Skeletal muscle satellite cell (primary cell): Measurements from ENCODE around the gene GPR132.

Experiments
- H3K27me3 ChIP-seq: 2 replicates; pipeline ENCODE4 v1.7.0; 2013; ENCODE audit warnings: low read length; ENCODE audit not compliant: control insufficient read depth, insufficient read depth
- H3K36me3 ChIP-seq: 2 replicates; pipeline ENCODE4 v1.7.0; 2013; ENCODE audit warnings: mild to moderate bottlenecking, control low read depth, low read length; ENCODE audit not compliant: insufficient read depth
- H3K4me1 ChIP-seq: 2 replicates; pipeline ENCODE4 v1.7.0; 2013; ENCODE audit warnings: low read length; ENCODE audit not compliant: control insufficient read depth, insufficient read depth
- H3K4me2 ChIP-seq: 2 replicates; pipeline ENCODE4 v1.7.0; 2013; ENCODE audit warnings: mild to moderate bottlenecking, low read length
- H3K4me3 ChIP-seq: 2 replicates; pipeline ENCODE4 v1.7.0; 2013; ENCODE audit warnings: low read length
- H3K9ac ChIP-seq: 2 replicates; pipeline ENCODE4 v1.7.0; 2013; ENCODE audit warnings: mild to moderate bottlenecking, low read depth, low read length, moderate library complexity
- H3K9me3 ChIP-seq: replicated peaks from 2 replicates; pipeline ENCODE4 v1.7.0; 2013; ENCODE audit warnings: mild to moderate bottlenecking, control low read depth, low read length

GPR132 gene

DNA sequence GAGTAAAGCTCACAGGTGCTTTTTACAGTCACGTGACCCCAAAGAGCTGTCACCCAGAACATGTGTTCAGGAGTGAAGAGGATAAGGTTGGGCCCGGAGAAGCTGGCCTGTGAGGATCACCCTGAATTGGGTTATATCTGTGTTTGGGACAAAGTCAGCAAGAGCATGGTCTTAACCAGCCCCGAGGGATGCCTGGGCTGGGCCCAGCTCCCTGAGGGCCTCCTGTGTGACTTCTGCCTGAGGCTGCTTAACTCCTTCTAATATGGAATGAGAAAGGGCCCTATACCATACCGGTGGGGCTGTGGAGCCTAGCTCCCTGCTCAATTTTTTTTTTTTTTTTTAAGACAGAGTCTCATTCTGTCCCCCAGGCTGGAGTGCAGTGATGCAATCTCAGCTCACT lies 46.8 kb downstream of the GPR132 start:
- no peaks in the 10 kb centered on the region for H3K27me3 ChIP-seq
- peaks cover 66% of the 10 kb centered on the region for H3K4me1 ChIP-seq
- H3K9ac ChIP-seq, result peak overlapping the region; percentile 11
- no peaks in the 10 kb centered on the region for H3K9me3 ChIP-seq
- H3K4me3 ChIP-seq, result peak overlapping the region; percentile 8
- peak overlapping the region; percentile 59 for H3K4me2 ChIP-seq
- H3K36me3 ChIP-seq, result peaks cover 5% of the 10 kb centered on the region

DNA sequence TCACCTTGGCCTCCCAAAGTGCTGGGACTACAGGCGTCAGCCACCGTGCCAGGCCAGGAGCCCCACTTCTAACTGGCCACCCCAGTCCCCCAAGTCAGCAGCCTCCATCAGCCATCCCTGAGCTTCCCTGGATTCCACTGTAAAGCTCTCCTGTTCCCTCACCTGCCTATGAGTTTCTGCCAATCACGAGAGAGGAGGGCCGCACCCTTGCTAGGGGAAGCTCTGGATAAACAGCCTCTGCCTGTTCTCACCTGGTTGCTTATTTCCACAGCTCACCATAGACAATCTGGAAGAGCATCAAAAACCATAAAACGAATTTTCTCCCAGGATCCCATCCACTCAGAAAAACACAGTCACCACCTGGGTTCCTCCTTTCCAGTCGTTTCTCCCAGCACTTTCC lies 49.3 kb downstream of the GPR132 start:
- H3K4me1 ChIP-seq, result peaks cover 64% of the 10 kb centered on the region
- no peak overlapping the region for H3K9ac ChIP-seq
- no peak overlapping the region for H3K4me2 ChIP-seq
- peaks cover 15% of the 10 kb centered on the region for H3K36me3 ChIP-seq
- H3K4me3 ChIP-seq, result no peak overlapping the region
- H3K9me3 ChIP-seq, result no peaks in the 10 kb centered on the region
- H3K27me3 ChIP-seq, result no peaks in the 10 kb centered on the region

DNA sequence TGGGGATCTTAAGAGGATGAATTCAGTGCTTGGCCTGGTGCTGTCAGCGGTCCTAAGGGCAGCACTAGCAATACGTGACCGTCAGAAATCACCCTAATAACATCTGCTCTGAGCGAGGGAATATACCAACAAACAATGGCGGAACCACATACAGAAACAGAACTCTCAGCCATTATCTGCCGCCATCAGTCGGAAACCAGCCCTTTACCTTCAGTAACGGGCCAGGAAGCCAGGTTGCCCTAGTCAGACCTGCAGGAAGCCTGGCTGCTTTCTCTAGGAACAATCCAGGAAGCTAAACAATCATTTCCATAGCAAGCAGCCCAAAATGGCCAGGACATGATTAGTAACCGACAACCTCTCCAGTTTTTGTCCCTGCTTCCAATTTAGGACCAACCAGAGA lies 50.0 kb downstream of the GPR132 start:
- no peak overlapping the region for H3K9ac ChIP-seq

DNA sequence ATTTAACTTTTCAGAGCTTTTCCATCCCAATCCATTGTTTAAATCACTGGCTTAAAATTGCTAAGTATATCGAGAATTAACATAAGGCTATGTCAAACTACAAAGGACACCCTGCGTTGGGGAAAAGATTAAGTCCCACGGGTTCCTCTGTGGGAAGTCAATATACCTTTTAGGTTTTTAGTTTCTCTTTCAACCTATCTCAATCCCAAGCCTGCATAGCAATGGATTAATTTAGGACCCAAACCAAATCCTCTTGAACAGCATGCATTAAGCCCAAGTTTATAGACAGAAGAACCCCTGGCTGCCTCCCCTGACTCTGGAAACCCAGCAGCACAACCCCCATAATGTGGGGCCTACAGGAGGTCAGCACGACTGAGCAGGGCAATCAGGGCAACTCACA lies 50.6 kb downstream of the GPR132 start:
- H3K4me2 ChIP-seq, result peak overlapping the region; percentile 61
- H3K9ac ChIP-seq, result no peak overlapping the region
- H3K36me3 ChIP-seq, result peaks cover 27% of the 10 kb centered on the region
- no peak overlapping the region for H3K4me3 ChIP-seq
- H3K4me1 ChIP-seq, result peaks cover 61% of the 10 kb centered on the region
- no peaks in the 10 kb centered on the region for H3K27me3 ChIP-seq
- H3K9me3 ChIP-seq, result no peaks in the 10 kb centered on the region

More for the DNA sequence above, 50.0 kb downstream of the GPR132 start:
- Histone ChIP-seq H3K4me2 (peak overlapping the region; percentile 61), H3K9me3 (no peaks in the 10 kb centered on the region), H3K4me1 (peaks cover 64% of the 10 kb centered on the region), H3K27me3 (no peaks in the 10 kb centered on the region), H3K4me3 (no peak overlapping the region), H3K36me3 (peaks cover 21% of the 10 kb centered on the region)

DNA sequence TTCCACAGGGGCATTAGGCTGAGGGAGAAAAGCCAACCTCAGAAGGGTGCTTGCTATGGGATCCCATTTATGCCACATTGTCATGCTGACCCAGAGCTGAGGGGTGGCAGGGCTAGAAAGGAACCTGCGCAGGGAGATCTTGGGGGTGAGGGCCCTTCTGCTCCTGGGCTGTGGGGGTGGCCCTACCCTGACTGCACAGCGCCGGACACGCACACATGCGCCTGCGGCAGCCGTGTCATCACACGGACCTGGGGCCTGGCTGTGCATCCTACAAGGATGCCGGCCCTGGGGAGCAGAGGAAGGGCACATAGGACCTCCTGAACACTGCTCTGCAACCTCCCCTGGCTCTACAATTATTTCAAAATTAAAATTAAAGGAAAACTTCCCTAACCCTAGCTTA lies 51.2 kb downstream of the GPR132 start:
- Histone ChIP-seq H3K9ac (no peak overlapping the region), H3K36me3 (peaks cover 33% of the 10 kb centered on the region), H3K27me3 (no peaks in the 10 kb centered on the region), H3K4me3 (no peak overlapping the region), H3K9me3 (no peaks in the 10 kb centered on the region), H3K4me1 (peaks cover 55% of the 10 kb centered on the region), H3K4me2 (peak overlapping the region; percentile 61)

DNA sequence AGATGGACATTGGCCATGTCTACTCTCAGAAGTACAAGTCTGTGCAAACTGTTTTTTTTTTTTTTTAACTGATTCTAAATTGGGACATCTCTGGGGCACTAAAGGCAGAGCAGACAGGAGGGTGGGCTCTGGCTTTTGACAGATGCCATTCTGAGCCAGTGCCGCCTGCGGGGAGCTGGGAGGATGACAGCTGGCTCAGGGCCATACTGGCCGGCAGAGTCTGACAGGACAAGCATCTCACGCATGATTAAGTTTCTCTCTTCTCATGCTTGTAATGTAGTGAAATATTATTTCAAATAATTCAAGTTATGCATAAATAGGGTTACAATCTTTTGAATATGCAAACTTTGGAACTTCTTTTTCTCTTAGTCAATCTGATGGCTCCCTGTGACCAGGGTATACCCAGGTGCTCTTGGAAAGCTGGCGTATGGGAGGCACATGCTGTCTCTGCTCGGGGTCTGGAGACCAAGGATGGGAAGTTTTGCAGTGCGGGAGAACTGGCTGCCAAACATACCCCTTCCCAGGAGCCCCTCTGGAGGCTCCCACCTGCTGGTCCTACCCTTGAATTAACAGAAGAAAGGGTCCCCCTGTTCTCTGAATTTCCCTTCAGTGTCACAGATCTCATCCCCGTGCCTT lies 52.0 kb downstream of the GPR132 start:
- Histone ChIP-seq H3K4me1 (peaks cover 49% of the 10 kb centered on the region), H3K9ac (peak overlapping the region; percentile 26), H3K4me3 (no peak overlapping the region), H3K27me3 (no peaks in the 10 kb centered on the region), H3K4me2 (peak overlapping the region; percentile 61), H3K9me3 (no peaks in the 10 kb centered on the region), H3K36me3 (peaks cover 35% of the 10 kb centered on the region)

DNA sequence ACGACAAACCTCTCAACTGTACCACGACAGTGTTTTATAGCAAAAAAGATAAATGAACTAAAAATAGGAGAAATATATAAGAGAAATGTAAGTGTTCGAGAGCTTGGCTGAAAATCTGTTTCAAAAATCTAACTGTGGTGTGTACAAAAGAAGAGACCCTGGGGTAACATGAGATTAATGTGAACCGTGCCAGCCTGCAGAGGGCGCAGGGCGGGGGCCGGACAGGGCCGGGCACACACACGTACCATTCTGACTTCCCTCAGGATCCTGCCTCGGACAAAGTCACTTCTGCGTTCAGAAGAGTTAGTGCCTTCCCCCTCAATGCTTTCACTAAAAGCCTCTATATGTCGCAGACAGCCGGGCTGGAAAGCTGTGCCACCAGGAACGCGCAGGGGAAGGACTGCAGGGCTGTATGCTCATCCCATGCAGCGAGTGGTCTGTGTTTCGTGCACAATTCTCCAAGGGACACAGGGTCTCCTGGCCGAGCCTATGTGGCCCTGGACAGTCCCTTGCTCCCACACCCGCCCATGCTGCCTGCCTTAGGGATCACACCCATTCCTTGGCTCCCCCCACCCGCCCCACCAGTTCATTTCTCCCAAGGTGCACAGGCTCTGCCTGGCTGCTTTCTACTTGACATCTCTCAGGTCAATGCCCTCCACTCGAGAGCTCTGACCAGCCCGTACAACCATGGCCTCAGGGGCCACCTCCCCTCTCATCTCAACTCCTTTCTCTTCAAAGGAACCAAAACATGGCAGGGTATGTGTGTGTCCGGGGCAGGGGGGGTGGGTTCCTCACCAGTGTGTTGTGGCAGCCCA lies 52.9 kb downstream of the GPR132 start:
- H3K4me3 ChIP-seq, result peak overlapping the region; percentile 1
- no peaks in the 10 kb centered on the region for H3K27me3 ChIP-seq
- peaks cover 43% of the 10 kb centered on the region for H3K4me1 ChIP-seq
- H3K4me2 ChIP-seq, result peak overlapping the region; percentile 61
- H3K9ac ChIP-seq, result peak overlapping the region; percentile 12
- peaks cover 41% of the 10 kb centered on the region for H3K36me3 ChIP-seq
- no peaks in the 10 kb centered on the region for H3K9me3 ChIP-seq

DNA sequence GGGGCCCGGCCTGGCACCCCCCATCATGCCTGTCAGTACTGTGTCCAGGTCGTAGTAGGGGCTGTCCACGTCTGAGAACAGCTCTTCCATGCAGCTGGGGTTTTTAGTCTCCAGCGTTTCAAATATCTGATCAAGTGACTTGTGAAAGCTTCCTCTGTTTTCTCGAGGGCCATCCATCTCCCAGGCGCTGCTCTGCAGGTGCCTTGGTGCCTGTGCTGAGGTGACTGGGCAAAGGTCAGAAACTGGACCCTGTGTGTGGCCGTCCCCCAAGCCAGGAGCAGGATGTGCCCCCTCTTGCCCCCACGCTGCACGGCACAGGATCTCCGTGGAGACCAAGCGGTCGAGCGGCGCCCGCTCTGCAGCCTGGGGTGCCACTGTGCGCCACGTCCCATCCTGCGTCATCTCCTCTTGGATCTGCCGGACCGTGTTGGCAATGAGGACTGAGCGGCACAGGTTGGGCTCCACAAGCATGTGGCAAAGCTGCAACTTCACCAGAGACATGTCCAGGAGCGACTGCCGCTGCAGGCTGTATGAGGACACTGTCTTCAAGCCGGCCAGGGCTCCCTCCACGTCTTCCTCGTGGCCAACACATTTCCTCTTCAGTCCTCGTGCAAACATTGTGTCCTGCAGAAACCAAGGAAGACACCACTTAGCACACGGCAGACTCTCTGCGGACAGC lies 53.8 kb downstream of the GPR132 start:
- Histone ChIP-seq H3K4me1 (peaks cover 38% of the 10 kb centered on the region), H3K4me3 (no peak overlapping the region), H3K9ac (no peak overlapping the region), H3K4me2 (peak overlapping the region; percentile 43), H3K36me3 (peaks cover 47% of the 10 kb centered on the region), H3K27me3 (no peaks in the 10 kb centered on the region), H3K9me3 (no peaks in the 10 kb centered on the region)

DNA sequence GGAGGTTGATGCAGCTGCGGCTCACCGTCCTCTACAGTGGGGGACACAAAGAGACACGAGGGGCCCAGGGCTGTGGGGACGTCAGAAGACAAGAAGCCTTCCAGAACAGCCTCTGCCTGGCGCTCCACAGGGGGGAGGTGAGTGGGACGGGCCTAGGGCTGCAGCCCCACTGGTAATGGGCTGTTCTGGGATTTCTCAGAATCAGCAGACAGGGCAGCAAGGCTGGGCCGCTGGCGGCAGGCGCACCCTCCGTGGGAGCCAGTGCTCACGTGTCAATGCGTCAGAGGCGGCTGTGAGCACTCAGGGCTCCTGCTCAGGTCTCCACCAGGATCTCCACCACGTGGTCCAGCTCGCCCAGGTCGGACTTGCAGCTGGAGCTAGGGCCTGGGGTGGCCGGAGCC lies 54.3 kb downstream of the GPR132 start:
- no peak overlapping the region for H3K9ac ChIP-seq
- H3K36me3 ChIP-seq, result peaks cover 49% of the 10 kb centered on the region
- no peak overlapping the region for H3K4me3 ChIP-seq
- H3K27me3 ChIP-seq, result no peaks in the 10 kb centered on the region
- H3K4me2 ChIP-seq, result no peak overlapping the region
- H3K9me3 ChIP-seq, result no peaks in the 10 kb centered on the region
- peaks cover 37% of the 10 kb centered on the region for H3K4me1 ChIP-seq

DNA sequence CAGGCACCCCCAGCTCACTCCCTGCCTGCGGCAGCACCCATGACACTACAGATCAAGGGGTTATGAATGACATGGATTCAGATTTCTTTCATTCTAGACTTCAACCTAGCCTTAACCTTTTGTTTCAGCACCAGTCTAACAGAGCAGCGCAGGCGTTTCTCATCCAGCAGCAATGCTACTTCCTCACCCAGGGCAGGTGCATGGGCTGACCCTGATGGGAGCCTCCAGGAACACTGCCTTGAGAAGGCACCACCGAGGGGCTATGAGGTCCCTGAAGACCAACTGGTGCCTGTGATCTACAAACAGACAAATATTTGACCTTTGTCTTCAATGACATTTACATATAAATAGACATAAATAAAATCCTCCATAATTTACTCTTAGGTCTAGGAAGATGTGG lies 55.1 kb downstream of the GPR132 start:
- H3K27me3 ChIP-seq, result no peaks in the 10 kb centered on the region
- no peak overlapping the region for H3K4me3 ChIP-seq
- no peak overlapping the region for H3K4me2 ChIP-seq
- H3K36me3 ChIP-seq, result peaks cover 49% of the 10 kb centered on the region
- no peak overlapping the region for H3K9ac ChIP-seq
- H3K4me1 ChIP-seq, result peaks cover 34% of the 10 kb centered on the region
- H3K9me3 ChIP-seq, result no peaks in the 10 kb centered on the region

DNA sequence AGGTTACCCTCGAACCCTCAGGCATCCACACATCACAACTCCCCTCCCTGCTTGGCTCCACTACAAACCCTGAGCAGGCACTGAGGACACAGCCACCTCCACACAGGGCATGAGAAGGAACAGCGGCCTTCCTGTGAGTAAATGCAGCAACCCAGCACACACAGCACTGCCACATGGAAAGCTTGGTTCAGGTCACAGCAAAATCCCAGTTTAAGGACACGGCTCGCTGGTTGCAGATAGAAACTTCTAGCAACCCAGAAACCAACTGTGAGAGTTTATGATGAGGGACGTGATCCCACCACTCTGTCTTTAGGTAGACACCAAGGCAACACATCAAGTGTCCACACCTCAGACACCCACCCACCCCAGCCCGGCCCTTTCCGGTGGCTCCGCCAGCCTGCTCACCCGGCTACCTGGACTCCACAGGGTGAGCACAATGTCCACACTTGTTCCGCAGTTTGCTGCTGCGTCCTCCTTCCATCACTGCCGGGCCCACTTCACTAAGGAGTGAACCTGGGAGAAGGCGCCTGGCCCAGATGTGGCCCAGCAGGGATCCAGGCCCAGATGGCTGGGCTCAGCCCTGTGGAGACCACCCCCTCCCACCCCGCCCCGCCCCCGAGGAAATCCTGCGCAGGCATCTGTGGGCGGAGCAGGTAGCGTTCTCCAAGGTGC lies 57.5 kb downstream of the GPR132 start:
- Histone ChIP-seq H3K4me3 (no peak overlapping the region), H3K4me2 (no peak overlapping the region), H3K9me3 (no peaks in the 10 kb centered on the region), H3K9ac (no peak overlapping the region), H3K27me3 (no peaks in the 10 kb centered on the region), H3K36me3 (peaks cover 49% of the 10 kb centered on the region), H3K4me1 (peaks cover 26% of the 10 kb centered on the region)
